ENCODE measurements around the gene FBLN2. TPM values are rescaled to one million over a fixed set of nuclear protein-coding genes. Genes with fewer than 3 reads are reported as not detected.
"Not testable (repeated sequence)": the region's sequence is repeated elsewhere in the genome, so short reads cannot be mapped to it uniquely, and the experiment has no call there.

Gene FBLN2
- 0.73 TPM for total RNA-seq

GRCh38 chr3:13548696-13549622 is at the start of gene FBLN2:
Gene FBLN2, plus strand, starts transcription at chr3:13549125. Its CDS starts 21,231 bp downstream, at chr3:13570356.
- peaks cover 5% of the 10 kb centered on the region for H3K4me1 ChIP-seq (ENCODE audit: insufficient read depth, low read length)
- no peaks in the 10 kb centered on the region for H3K9me3 ChIP-seq (ENCODE audit: low read depth, low read length)
- H3K27me3 ChIP-seq (ENCODE audit: insufficient read depth, low read length), result peaks cover 7% of the 10 kb centered on the region
- no peak within 1 kb of the TSS for H3K4me3 ChIP-seq (ENCODE audit: low read length)

DNA sequence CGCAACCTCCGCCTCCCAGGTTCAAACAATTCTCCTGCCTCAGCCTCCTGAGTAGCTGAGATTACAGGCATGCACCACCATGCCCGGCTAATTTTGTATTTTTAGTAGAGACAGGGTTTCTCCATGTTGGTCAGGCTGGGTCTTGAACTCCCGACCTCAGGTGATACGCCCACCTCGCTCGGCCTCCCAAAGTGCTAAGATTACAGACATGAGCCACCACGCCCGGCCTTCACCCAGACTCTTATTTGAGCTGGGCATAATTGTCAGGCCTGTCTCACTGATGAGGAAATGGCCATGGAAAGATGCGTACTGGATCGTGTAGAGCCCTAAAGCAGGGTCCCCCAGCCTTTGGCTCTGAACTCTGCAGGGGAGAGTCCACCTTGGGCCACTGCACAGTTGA is 49.7 kb upstream of the FBLN2 start:
- H3K27me3 ChIP-seq (ENCODE audit: insufficient read depth, low read length); H3K4me3 ChIP-seq (ENCODE audit: low read length); H3K9me3 ChIP-seq (ENCODE audit: low read depth, low read length); H3K4me1 ChIP-seq (ENCODE audit: insufficient read depth, low read length): not testable (repeated sequence)

DNA sequence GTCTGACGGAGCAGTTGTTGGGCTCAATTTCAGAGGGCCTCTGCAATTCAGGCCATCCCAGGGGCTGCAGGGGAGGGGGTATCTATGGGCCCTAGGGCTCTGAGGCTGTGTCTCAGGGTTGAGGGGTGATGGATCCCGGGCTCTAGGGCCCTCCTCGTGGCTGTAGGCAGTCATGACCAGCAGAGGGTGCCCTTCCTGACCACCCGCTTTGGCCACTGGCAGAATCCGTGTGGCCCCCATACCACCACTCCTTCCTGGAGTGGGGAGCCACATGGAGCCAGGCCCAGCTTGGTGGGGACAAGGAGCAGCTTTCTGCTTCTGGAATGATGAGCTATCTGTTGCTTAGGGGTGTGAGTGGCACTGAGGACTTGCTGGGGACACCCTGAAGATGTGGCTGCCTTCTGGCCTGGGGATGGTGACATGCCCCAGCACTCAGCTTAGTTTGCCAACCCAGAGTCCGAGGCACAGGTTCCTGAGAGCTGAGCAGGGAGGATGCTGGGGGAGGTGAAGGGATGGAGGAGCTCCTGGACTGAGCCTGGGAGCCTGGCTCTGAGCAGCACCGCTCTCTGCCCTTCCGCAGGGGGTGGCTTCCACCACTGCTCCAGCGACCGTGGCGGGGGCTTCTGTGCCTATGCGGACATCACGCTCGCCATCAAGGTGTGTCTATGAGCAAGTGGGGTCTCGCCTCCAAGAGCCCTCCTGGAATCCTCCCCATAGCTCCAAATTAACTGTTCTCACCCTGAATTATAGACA is 48.6 kb upstream of the FBLN2 start:
- H3K4me1 ChIP-seq (ENCODE audit: insufficient read depth, low read length), result no peaks in the 10 kb centered on the region
- no peak overlapping the region for H3K4me3 ChIP-seq (ENCODE audit: low read length)
- H3K27me3 ChIP-seq (ENCODE audit: insufficient read depth, low read length), result no peaks in the 10 kb centered on the region
- H3K9me3 ChIP-seq (ENCODE audit: low read depth, low read length), result no peaks in the 10 kb centered on the region

- H3K4me3 ChIP-seq (ENCODE audit: low read length), result no peak overlapping the region
- H3K27me3 ChIP-seq (ENCODE audit: insufficient read depth, low read length), result no peaks in the 10 kb centered on the region
- H3K9me3 ChIP-seq (ENCODE audit: low read depth, low read length), result no peaks in the 10 kb centered on the region
- H3K4me1 ChIP-seq (ENCODE audit: insufficient read depth, low read length), result no peaks in the 10 kb centered on the region
These were observed 47.9 kb upstream of the FBLN2 start for GRCh38 chr3:13501056-13501455.

DNA sequence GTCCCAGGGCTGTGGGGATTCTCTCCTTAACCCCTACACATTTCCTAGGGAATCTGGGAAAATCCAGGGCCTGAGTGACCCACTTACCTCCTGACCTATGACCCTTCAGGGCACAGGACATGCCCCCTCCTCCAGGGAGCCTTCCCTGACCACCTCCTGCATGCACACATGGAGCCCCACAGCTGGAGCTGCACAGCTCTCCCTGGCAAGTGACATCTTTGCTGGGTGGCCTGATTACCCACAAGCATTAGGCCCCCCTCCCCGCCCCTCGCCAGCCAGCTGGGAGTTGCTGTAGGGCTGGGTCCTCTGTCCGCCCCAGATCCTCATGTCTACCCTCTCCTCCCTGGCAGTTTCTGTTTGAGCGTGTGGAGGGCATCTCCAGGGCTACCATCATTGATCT is 47.4 kb upstream of the FBLN2 start:
- Histone ChIP-seq H3K4me1 (ENCODE audit: insufficient read depth, low read length) (no peaks in the 10 kb centered on the region), H3K9me3 (ENCODE audit: low read depth, low read length) (no peaks in the 10 kb centered on the region), H3K27me3 (ENCODE audit: insufficient read depth, low read length) (no peaks in the 10 kb centered on the region), H3K4me3 (ENCODE audit: low read length) (no peak overlapping the region)

DNA sequence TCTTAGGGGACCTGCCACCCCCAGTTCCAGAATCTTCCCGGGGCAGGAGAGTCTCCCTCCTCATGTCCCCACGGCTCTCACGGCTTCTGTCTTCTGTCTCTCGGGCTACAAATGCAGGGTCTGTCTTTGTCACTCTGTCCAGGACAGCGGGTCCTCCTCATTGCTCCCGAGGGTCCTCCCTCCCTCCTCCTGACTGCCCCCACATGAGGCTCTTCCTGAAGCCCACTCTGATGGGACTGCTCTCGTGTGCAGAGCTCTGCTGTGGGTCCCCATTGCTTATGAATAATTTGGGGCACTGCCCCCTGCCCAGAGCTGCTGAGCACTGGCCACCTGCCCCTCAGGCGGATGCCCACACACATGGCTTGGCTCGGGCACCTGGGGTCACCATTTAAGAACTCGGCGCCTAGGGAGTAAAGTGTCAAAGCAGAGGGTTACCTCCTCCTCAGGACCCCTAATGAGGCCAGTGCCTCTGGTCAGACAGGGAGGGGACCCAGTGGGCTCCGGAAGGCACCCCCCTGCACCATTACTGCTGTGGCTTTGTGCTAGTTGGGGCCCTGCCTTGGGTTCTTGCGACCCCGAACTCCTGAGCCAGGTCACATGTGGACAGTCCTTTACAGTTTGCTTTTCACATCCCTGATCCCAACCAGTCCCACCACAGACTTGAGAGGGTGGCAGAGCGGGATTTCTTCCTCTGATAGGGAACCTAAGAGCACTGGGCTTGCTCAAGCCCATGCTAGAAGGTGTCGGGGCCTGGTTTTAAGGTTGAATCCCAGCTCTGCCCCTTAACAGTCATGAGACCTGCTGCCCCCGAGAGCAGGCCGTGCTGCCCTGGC is 46.8 kb upstream of the FBLN2 start:
- Histone ChIP-seq H3K27me3 (ENCODE audit: insufficient read depth, low read length) (no peaks in the 10 kb centered on the region), H3K4me3 (ENCODE audit: low read length) (no peak overlapping the region), H3K4me1 (ENCODE audit: insufficient read depth, low read length) (no peaks in the 10 kb centered on the region), H3K9me3 (ENCODE audit: low read depth, low read length) (no peaks in the 10 kb centered on the region)

DNA sequence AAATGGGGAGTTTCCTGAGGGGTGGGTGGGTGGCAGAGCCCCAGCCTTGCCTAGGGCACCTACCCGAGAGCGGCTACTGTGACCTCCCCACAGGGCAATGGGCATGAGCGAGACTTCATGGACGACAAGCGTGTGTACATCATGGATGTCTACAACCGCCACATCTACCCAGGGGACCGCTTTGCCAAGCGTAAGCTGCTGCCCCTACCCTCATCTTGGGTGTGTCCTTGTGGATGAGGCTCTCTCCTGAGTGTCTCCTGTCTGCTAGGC is 46.2 kb upstream of the FBLN2 start:
- Histone ChIP-seq H3K4me1 (ENCODE audit: insufficient read depth, low read length) (no peaks in the 10 kb centered on the region), H3K4me3 (ENCODE audit: low read length) (no peak overlapping the region), H3K27me3 (ENCODE audit: insufficient read depth, low read length) (no peaks in the 10 kb centered on the region), H3K9me3 (ENCODE audit: low read depth, low read length) (no peaks in the 10 kb centered on the region)

DNA sequence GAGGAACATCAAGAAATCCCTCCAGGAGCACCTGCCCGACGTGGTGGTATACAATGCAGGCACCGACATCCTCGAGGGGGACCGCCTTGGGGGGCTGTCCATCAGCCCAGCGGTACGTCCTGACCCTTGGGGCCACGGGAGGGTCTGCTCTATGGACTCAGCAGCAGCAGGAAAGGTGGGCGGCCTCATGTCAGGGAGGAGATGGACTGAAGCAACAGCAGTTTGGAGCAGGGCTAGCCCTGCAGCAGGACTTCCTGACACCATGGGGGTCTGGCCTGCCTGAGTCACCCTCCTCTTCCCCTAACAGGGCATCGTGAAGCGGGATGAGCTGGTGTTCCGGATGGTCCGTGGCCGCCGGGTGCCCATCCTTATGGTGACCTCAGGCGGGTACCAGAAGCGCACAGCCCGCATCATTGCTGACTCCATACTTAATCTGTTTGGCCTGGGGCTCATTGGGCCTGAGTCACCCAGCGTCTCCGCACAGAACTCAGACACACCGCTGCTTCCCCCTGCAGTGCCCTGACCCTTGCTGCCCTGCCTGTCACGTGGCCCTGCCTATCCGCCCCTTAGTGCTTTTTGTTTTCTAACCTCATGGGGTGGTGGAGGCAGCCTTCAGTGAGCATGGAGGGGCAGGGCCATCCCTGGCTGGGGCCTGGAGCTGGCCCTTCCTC is 44.6 kb upstream of the FBLN2 start:
- Histone ChIP-seq H3K9me3 (ENCODE audit: low read depth, low read length) (no peaks in the 10 kb centered on the region), H3K4me1 (ENCODE audit: insufficient read depth, low read length) (no peaks in the 10 kb centered on the region), H3K4me3 (ENCODE audit: low read length) (no peak overlapping the region), H3K27me3 (ENCODE audit: insufficient read depth, low read length) (no peaks in the 10 kb centered on the region)

- Histone ChIP-seq H3K4me3 (ENCODE audit: low read length) (no peak overlapping the region), H3K9me3 (ENCODE audit: low read depth, low read length) (no peaks in the 10 kb centered on the region), H3K27me3 (ENCODE audit: insufficient read depth, low read length) (no peaks in the 10 kb centered on the region), H3K4me1 (ENCODE audit: insufficient read depth, low read length) (no peaks in the 10 kb centered on the region)
These were observed 43.5 kb upstream of the FBLN2 start for GRCh38 chr3:13505147-13506130.

DNA sequence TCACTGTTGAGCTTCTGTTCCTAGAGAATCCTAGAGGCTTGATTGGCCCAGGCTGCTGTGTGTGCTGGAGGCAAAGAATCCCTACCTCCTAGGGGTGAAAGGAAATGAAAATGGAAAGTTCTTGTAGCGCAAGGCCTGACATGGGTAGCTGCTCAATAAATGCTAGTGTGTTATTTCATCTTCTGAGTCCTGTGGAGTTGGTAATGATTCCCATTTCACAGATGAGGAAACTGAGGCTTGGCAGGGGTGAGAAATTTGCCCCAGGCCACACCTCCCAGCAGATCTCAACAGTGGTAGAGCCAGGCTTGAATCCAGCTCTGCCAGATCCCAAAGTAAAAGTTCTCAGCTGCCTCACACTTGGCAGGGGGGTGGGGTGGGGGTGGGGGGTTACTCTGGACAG is 42.7 kb upstream of the FBLN2 start:
- Histone ChIP-seq H3K4me3 (ENCODE audit: low read length) (no peak overlapping the region), H3K4me1 (ENCODE audit: insufficient read depth, low read length) (no peaks in the 10 kb centered on the region), H3K9me3 (ENCODE audit: low read depth, low read length) (no peaks in the 10 kb centered on the region), H3K27me3 (ENCODE audit: insufficient read depth, low read length) (no peaks in the 10 kb centered on the region)

GRCh38 chr3:13506680-13507079 is 42.2 kb upstream of the FBLN2 start:
- H3K4me3 ChIP-seq (ENCODE audit: low read length), result no peak overlapping the region
- H3K4me1 ChIP-seq (ENCODE audit: insufficient read depth, low read length), result no peaks in the 10 kb centered on the region
- no peaks in the 10 kb centered on the region for H3K9me3 ChIP-seq (ENCODE audit: low read depth, low read length)
- no peaks in the 10 kb centered on the region for H3K27me3 ChIP-seq (ENCODE audit: insufficient read depth, low read length)

GRCh38 chr3:13507247-13507569 is 41.7 kb upstream of the FBLN2 start:
- H3K4me3 ChIP-seq (ENCODE audit: low read length), result no peak overlapping the region
- no peaks in the 10 kb centered on the region for H3K4me1 ChIP-seq (ENCODE audit: insufficient read depth, low read length)
- H3K27me3 ChIP-seq (ENCODE audit: insufficient read depth, low read length), result no peaks in the 10 kb centered on the region
- H3K9me3 ChIP-seq (ENCODE audit: low read depth, low read length), result no peaks in the 10 kb centered on the region

DNA sequence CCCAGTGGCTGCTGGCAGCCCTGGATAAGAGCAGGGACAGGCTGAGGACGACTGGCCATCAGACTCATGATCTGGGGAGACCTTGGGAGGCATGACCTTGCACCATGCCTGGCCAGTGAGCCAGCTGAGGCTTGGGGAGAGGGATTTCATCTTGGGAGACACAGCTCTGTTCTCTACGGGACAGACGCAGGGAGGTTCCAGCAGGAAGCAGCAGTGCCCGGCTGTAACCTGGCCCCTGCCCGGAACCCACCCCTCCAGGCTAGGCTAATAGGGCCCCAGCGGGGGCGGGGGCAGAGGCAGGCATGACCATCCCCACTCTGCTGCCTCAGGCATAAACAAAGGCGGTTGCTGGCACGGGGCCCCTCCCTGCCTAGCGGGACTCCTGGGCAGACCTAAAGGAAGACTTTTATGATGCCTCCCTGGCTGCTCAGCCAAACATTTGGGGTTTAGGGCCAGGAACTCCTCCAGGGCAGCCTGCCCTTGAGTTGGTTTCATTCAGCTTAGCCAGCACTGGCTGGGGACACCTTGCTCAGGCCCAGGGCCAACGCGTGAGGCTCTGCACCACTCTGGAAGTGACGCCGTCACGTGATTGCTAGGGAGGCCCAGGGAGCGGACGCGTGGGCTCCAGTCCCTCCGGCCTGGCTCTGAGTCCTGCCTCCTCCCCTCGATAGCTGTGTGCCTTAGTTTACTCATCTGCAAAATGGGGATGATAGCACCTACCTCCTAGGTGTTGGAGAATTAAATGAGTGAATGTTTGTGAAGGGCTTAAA is 41.2 kb upstream of the FBLN2 start:
- Histone ChIP-seq H3K4me1 (ENCODE audit: insufficient read depth, low read length) (no peaks in the 10 kb centered on the region), H3K4me3 (ENCODE audit: low read length) (no peak overlapping the region), H3K9me3 (ENCODE audit: low read depth, low read length) (no peaks in the 10 kb centered on the region), H3K27me3 (ENCODE audit: insufficient read depth, low read length) (no peaks in the 10 kb centered on the region)

All from mononuclear cell (primary cell).